NCI-H1930 (cell line): ENCODE data around the gene DGUOK.

Experiments used
- DNase-seq, 2 experiments: peaks; one replicate each; lab custom pipeline; 2025; lab: John Stamatoyannopoulos, UW

DGUOK gene

DNA sequence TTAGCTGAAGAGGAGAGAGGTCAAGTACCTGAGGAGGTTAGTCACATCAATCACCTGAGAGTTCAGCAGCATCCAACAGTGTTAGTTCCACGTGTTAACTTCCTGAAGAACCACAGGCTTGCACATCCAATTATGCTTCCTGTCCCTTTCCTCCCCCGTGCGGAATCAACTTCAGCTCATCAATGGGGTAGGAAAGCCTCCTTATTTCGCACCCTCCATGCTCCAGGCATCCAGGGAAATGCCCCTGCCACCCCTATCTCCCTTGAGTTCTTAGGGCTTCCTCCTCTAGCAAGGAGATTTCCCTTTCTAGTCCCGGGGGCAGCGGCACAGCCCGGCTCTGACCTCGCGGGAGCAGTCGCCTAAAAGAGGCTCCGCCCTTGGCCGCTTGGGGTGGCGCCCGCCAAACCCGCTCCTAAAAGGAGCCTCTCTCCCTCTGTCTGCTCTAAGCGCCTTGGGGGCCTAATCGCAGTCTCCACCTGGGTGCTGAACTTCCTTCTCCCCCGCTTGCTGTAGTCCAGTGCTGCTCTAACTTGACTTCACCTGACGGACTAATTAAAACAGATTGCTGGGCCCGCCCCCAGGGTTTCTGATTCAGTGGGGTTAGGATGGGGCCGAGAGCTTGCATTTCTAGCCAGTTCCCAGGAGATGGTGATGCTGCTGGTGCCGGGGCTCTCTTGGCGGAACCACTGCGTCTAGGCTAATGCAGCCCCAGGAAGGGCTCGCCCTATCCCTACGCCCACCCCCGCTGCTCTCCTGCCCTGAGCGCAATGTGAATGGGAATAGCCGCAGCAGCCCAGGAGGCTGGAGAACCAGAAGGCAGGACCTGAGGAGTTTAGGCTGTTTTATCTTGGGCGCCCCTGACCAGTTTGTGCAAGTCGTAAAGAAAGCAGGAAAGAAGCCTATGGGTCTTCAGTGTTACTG lies 54.7 kb downstream of the DGUOK start:
- no peak for DNase-seq

DNA sequence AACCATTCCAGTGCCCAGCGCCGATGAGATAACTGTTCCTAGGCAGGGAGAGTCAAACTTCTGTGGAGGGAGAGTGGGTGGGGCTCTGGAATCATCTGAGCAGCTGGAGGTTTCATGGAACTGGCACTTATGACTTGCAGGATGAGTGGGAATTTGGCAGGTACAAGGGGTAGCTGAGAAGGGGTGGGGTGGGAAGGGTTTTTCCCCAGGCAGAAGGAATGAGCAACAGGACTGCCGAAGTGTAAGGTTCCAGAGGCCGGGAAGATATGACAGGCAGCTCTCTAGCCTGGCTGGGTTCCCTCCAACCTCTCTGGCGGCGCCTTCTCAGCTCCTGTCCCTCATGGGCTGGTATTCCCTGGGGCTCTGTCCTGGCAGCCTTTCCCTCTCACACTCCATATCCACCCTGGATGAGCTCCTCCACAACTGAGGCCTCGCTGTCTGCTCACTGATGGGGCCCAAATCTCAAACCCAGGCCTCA lies 55.5 kb downstream of the DGUOK start:
- DNase-seq: no peak

DNA sequence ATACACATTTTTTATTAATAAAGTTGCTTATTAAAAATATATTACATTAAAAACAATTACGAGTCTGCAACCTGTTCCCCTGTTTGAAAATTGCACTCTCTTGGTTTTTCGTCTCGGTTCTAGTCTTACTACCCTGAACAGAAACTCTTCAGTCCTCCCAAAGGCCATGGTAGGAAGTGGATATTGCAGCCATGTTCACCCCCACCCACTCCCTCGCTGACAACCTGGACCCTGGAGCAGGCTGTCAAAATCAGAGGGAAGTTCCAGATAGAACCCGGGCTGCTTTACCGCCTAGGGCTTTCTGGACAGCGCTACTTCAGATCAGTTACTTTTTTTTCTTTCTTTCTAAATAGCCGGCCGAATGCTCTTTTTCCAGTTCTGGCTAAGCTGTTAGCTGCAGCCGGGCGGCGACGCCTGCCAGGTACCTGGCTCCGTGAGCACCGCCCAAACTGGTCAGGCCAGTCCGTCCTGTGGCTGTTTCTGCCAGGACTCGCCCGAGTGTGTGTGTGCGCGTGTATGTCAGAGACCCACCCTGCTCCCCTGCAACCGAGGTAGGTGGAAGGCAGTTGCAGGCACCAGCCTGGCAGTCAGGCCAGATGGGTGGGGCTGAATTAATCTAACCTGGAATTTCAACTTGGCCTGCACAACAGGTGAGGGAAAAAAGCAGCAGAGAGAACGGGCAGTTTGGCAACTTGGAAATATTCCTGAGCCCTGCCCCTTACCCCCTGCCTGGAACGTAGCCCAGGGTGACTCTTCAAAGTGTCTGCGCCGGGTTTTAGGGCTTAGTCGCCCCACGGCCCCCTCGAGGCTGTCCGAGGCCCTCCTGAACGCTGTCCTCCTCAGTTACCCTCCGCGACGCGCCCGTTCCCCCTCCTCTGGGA lies 56.9 kb downstream of the DGUOK start:
- no peak for DNase-seq

DNA sequence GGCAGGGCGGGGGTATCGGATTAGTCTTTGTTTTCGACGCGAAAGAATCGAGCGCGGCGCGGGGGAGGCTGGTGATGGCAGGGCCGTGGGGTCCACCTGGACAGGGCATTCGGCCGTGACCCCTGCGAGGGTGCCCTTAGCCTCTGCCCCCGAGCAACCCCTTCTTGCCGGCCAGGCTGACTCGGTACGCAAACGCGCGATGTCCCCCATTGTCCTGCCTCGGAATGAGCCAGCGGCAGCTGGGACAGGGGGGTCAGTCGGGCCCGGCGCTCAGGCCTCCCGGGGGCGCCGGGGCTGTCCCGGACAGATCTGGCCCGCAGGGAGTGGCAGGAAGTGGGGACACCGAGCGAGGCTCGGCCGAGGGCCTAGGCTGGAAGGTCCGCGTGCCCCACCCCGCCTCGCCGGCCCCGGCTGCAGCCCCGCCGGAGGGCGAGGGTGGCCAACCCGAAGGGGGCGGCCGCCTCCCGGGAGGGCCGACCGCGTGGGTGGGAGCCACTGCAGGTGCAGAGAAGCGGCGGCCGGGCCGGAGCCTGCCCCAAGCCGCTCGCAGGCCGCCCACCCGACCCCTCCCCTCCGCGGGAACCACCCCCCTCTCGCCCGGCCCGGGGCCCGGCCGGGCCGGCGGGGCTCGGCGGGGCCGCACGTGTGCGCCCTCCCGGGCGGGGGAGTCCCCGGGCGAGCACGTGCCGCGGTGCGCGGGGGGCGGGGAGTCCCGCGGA lies 57.7 kb downstream of the DGUOK start, which contains the start of gene TET3:
TSS of gene TET3 (plus strand) at position 708 of the 719 bp plus-strand sequence. CDS start 1,494 bp downstream, outside the sequence.
- peak in 1 of 2 experiments; percentile 37 for DNase-seq

DNA sequence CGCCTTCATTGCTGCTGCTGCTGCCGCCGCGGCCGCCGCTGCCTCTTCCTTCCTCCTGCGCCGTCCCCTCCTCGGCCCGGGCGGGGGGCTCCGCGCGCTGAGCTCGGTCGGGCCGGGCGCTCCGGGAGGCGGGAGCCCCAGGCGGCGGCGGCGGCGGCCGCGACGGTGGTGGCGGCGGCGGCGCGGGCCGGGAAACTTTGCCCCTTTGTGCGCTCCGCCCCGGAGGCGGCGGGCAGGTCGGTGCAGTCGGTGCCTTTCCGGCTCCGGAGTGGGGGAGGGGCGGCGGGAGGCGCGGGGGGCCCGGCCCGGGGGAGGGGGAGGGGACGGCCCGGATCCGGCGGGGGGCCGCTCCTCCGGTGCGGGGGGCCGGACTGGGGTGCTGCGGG lies 58.2 kb downstream of the DGUOK start:
- peak; percentile 27 to 40 for DNase-seq

DNA sequence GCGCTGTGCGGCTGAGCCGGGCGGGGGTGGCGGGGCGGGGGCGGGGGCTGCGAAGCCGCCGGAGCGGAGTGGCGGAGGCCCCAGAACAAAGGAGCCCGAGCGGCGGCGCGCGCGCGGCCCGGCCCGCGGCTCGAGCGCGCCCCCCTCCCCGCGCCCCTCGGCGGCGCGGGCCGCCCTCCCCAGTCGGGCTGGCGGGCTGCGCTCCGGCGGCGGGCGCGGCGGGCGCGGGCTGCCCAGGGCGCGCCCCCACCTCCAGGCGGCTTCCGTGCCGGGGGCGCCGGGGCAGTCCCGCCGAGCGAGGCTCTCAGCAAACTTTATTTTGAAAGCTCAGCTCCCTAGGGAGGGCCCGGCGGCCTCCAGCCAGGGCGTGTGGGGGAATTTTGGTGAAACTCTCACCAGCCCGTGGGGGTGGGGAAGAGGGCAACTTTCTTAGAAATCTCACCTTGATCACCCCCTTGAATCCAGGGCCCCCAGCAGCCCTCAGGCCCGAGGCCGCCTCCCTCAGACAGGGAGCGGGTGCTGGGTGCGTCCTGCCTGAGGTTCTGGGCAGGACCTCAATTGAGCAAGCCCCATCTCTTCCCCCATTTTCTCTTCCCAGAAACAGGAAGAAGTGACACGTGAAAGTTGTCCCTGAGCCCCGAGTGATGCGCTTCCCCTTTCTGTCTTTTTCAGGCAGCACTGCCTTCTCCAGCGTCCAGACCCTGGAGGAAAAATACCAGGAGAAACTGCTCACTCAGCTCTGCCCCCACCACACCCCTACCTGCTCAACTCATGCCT lies 58.8 kb downstream of the DGUOK start:
- DNase-seq: peak in 1 of 2 experiments; percentile 48

DNA sequence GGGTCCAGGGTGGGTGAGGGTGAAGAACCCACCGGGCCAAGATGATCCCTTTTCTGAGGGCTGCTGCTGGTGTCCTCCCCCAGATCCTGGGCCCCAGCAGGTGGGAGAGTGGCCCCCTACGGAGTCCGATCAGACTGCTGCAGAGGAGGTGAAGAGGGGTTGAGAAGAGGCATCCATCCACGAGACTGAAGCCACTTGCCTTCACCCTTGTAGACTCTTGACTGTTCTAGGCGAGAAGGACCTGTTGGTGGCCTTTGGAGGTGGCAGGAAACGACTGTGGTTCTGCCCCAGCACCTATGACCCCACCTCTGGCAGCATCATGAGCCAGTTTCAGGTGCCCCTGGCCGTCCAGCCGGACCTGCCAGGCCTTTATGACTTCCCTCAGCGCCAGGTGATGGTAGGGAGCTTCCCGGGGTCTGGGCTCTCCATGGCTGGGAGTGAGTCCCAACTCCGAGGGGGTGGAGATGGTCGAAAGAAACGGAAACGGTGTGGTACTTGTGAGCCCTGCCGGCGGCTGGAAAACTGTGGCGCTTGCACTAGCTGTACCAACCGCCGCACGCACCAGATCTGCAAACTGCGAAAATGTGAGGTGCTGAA lies 59.5 kb downstream of the DGUOK start:
- DNase-seq: no peak

DNA sequence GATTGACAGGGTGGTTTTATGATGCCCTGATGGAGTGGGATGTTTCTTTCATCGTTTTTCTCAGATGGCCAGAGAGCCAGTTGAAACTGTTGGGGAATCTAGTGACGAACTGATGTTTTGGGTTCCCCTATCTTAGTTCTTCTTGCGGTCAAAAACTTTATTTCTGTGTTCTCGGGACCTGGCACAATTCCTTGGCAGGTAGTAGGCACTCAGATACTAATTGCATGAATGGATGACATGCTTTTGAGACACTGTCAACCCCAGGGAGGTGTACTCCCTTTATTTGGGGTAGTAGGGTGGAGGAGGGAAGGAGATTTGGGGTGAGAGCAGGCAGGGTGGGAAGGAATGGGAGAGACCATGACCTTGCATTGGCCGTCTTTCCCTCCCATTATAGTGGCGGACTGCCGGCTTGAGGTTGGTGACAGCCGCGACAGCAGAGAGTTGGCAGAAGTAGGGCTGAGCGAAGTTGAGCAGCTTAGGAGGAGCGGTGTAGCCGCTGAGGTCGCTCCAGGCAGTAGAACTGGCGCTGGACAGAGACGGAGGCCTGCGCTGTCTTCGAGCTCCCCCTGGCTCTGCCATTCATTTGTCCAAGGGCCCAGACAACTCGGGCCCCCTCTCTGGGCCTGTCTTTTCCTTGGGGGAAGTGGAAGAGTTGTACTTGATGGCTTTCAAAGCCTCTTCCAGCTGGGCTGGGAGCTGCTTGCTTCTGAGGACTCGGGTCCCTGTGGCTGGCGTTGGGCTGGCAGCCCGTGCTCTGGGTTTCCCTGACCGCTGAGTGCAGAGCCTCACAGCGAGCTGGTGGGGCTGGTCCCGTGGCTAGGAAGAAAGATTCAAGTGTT lies 60.6 kb downstream of the DGUOK start:
- no peak for DNase-seq

DNA sequence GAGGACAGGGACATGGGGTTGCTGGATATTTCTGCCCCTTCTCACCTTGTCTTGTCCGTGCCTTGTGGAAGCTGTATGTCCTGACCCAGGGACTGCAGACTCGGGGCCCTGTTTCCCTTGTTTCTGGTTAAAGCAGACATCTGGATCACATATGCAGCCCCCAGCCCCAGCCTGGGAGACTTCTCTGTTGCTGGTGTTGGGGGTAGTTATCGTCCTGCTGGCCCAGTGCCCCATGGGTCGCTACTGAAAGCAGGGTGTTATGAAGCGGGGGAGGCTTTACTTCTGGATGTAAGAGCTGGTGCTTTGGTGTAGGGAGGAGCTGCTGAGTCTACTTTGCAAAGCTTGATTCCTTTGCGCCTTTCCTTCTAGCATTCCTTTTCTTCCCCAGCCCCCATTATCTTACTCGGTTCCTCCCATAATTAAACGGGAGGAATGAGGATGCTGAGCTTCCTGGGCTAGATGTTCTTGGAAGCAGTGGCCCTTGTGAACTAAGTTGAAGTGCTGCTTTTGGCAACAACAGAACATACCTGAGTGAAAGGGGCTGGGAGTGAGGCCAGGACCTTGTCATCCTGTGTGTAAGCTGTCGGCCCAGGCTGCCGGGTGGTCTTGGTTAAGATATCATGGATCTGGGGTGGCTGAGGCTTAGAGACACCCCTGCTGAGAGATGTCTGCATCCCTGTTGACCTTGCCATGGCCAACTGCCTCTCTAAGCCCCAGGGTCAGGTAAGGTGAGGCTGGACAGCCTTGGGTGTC lies 61.4 kb downstream of the DGUOK start:
- no peak for DNase-seq

DNA sequence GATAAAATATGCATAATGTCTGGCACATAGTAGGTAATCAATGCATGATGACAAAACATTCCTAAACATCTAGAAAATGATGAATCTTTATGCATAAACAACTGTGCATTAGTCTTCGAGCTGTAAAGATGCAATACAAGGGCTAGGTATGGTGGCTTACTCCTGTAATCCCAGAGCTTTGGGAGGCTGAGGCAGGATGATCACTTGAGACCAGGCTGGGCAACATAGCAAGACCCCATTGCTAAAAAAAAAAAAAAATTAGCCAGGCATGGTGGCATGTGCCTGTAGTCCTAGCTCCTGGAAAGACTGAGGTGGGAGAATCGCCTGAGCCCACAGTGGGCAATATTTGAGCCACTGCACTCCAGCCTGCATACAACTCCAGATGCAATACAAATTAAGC lies 63.3 kb downstream of the DGUOK start:
- DNase-seq: no peak

DNA sequence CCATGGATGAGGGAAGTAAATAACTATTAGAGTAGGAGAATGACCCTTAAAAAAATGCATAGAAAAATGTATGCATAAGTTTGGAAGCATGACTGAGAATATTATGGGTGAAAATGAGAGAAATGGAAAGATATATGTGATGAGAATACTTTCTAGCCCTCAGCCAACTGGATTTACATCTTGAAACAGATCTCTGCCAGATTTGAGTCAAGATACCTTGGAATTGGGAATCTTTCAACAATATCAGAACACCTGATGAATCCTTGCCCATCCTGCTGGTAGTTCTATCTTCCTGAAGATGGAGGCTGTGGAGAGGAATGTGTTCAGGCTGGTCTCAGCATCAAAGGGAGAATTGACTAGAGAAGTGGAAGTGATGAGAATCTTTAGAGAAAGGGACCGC lies 63.9 kb downstream of the DGUOK start:
- DNase-seq: no peak

DNA sequence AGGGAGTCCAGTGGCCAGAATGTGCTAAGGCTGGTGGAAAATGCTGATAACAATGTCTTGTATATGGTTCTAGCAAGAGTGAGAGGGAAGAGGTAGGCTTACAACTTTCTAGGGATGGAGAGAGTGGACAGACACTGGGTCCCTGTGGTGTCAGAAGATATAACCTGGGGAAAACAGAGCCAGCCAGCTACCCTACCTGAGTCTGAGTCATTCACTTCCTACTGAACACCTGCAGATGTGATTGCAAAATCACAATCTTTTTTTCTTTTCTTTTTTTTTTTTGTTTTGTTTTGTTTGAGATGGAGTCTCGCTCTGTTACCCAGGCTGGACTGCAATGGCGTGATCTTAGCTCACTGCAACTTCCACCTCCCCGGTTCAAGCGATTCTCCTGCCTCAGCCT lies 65.4 kb downstream of the DGUOK start:
- DNase-seq: no peak

DNA sequence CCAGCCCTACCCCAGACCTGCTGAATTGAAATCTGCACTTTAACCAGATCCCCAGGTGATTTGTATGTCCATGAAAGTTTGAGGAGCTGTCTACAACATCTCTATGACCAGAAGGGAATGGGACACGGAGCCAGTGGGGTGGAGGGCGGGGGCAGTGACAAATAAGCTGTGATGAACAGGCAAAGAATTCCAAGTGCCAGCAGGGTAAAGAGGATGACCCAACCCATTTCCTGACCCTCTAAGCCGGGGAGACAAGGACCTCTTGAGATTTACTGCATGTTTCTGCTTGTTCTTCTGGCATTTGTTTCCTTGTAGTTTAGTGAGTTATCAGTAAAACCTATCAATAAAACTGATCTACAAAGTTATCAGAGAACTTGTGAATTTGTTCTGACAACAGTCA lies 66.7 kb downstream of the DGUOK start:
- no peak for DNase-seq

DNA sequence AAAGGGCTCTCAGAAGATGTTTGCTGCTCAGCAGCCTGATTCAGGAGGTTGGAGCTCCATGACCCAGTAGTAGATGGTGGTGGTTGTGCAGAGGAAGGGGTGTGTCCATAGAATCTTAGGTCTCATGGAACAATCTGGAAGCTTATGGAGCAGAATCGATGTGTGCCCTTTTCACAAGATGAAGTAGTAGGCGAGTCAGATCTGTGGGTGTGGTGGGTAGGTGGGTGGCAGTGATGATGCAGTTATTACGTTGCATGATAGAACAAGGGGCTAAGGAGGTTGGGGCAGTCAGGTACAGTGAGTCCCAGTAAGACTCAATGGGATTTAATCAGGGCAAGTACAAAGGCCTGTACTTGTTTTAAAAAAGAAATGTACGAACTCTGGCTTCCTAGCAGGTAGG lies 67.1 kb downstream of the DGUOK start:
- no peak for DNase-seq

DNA sequence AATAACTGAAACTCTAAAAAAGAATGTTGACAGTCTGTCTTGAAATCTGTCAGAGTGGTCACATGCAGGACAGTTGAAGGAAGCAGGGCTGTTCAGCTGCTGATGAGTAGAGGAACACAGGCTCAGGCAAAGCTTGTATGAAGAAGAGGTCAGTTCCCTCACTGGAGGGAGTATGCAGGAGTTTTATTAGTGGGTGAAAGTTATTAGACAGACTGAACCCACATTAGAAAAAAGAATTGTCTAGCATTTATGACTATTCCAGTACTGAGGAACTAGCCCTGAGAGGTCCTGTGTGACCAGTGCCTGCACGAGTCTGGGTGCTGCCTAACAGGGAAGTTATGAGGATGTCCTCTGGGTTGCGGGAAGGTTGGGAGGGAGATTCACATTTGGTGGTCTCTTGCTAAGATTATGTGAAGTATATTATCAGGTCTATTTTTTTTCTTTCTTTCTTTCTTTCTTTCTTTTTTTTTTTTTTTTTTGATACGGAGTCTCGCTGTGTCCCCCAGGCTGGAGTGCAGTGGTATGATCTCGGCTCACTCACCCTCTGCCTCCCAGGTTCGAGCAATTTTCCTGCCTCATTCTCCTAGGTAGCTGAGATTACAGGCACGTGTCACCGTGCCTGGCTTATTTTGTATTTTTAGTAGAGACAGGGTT lies 67.6 kb downstream of the DGUOK start:
- DNase-seq: no peak

DNA sequence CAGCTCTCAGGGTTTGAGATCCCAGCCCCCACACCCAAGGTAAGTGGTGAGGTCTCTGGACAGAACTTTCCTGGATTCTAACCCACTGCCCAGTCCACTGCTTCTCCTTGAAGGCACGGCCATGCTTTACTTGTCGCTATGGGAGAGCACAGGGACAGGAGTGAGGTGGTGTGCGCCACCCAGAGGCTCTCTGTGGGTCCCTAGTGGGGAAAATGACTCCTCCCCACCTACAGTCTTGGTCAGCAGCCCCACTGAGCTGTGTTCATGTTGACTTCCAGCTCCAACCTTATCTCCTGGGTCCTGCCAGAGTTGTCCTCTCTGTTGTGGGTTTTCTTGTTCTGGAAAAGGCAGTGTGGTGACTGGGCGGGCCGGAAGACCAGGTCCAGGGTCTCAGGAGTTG lies 69.1 kb downstream of the DGUOK start:
- DNase-seq: peak in 1 of 2 experiments; percentile 15

DNA sequence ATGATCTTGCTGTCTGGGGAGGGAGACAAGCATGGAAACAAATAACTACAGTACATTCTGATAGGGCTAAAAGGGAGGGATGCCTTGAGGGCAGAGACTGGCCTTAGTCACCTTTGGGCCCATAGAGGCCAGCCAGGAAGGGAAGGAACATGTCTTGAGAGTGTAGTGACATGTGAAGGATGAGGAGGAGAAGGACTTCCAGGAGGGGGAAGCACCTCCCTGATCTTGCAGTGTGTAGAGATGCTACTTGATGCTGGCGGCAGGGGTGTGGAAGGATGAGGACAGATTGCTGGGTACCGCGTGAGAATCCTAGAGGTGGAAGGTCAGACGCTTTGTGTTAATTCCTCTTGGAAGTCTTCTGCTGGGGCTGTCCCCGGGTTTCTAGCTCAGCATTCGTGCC lies 71.1 kb downstream of the DGUOK start:
- DNase-seq: no peak

DNA sequence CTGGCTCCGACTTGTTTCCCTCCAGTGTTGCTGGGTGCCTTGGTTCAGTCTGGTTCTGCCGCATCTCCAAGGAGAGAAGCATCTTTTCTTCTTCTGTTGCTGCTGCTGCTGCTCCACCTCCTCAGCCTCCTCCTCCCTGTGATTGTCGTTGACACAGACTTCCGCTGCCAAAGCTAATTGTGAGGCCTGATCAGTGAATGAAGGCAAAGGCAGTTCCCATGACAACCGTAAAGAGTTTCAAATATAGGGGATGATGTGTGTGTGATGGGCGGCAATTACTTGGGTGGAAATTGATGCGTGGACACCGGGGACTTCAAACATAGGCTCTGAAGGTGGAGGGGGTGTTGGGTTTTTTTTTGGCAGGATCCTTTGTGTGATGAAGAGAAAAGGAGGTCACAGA lies 71.8 kb downstream of the DGUOK start:
- DNase-seq: no peak

DNA sequence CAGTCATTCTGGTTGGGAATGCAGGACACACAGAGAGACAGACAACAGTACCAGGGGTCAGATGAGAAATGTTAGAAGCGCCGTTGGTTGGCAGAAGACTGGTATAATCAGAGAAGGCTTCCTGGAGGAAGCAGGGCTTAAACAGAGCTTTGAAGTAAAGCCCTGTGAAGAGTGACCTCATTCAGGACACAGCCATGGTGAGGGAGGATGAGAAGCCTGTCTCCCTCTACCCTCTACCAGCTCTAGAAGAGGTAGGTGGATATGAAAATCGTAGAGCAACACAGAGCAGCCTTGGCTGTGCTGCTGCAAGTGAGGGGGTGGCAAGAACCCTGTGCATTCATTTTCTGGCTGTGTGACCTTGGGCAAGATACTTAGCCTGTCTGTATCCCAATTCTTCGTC lies 72.3 kb downstream of the DGUOK start:
- DNase-seq: no peak
